Right lobe of liver (tissue), 6 donors: ENCODE data around the gene INIP. TPM values are rescaled to one million over a fixed set of nuclear protein-coding genes. Genes with fewer than 3 reads are reported as not detected.

Experiments
- ATAC-seq, 4 donors: fragments of 200-7000 bp; cut with Tn5 transposase; one replicate each; pipeline ENCODE4 v1.9.1; 2020; ENCODE audit warnings: mild to moderate bottlenecking in 4 of 4, moderate library complexity in 4 of 4
- DNase-seq, 3 donors: peaks; one replicate each; pipeline ENCODE4 v3.0.0-alpha.2; 2020
- H3K27ac ChIP-seq, 3 donors: fragments of 200-600 bp; one replicate each; pipeline ENCODE4 v1.8.0; 2022
- H3K27me3 ChIP-seq, 2 donors: fragments of 200-600 bp; one replicate each; pipeline ENCODE4 v1.8.0; 2022
- H3K36me3 ChIP-seq, 4 donors: fragments of 200-600 bp; sonication (generic) in 1 of 4; one replicate each; pipeline versions ENCODE4 v1.5.1 to v1.8.0; 2017 to 2022; ENCODE audit warnings: control low read depth in 1 of 4
- H3K4me1 ChIP-seq, 4 donors: fragments of 200-600 bp; sonication (generic) in 1 of 4; one replicate each; pipeline versions ENCODE4 v1.5.1 to v1.8.0; 2017 to 2022; ENCODE audit warnings: control low read depth in 1 of 4
- H3K4me3 ChIP-seq, 3 donors: fragments of 200-600 bp; one replicate each; pipeline ENCODE4 v1.8.0; 2022
- H3K9me3 ChIP-seq, 4 donors: fragments of 200-600 bp; sonication (generic) in 1 of 4; one replicate each; pipeline versions ENCODE4 v1.5.1 to v1.8.0; 2017 to 2022; ENCODE audit warnings: control low read depth in 1 of 4
- POLR2A ChIP-seq: fragments of 450-650 bp; IDR thresholded peaks from one replicate; pipeline ENCODE4 v1.6.1; 2017; ENCODE audit warnings: antibody characterized with exemption, mild to moderate bottlenecking
- WGBS: methylation state at CpG from one replicate; pipeline ENCODE4 v1.1.6; 2018; ENCODE audit warnings: low coverage, low lambda C conversion rate; ENCODE audit not compliant: insufficient coverage; ENCODE audit errors: missing lambda C conversion rate; 5-methylcytosine and 5-hydroxymethylcytosine counted together
- intact Hi-C, 2 donors: fragments of 100-400 bp; cut with DNase I; formaldehyde crosslinking; loops; one replicate each; pipeline versions ENCODE4 v1.11.2 to v1.14.1; 2022
- total RNA-seq, 6 experiments: library from RNA; depleted of rRNA in 2 of 6; stranded (reverse); fragments of >200 nt in 2 of 6; fragmentation: NEBNext Ultra II Directional in 3 of 6; extraction: Animal tissue kit (Norgen Biotek cat#: 25700) in 3 of 6; gene quantifications; one replicate each; pipeline versions ENCODE4 v1.1.0 to v1.2.4, GENCODE V29; 2016 to 2023
- TF ChIP-seq, protein P1 (sequence below), 4 donors: fragments of 200-600 bp in 3 of 4; fragments of 450-650 bp in 1 of 4; IDR thresholded peaks; one replicate each; pipeline versions ENCODE4 v1.5.1 to v1.8.0; 2016 to 2022; ENCODE audit warnings: antibody characterized with exemption in 4 of 4, mild to moderate bottlenecking in 2 of 4
- donor health status: DM: no; HTN: yes; CAD: no.
- donor health status: DM: no; HTN: no; CAD: no.
- donor health status: DM: no; HTN: no; CAD: no.
- donor health status: DM: no; HTN: yes; CAD: no.
- donor health status: DM: no; HTN: yes; CAD: no.

INIP gene
- total RNA-seq, 6 experiments from 2014 or later = 8.2 to 15.5 (median 11.1) TPM

DNA sequence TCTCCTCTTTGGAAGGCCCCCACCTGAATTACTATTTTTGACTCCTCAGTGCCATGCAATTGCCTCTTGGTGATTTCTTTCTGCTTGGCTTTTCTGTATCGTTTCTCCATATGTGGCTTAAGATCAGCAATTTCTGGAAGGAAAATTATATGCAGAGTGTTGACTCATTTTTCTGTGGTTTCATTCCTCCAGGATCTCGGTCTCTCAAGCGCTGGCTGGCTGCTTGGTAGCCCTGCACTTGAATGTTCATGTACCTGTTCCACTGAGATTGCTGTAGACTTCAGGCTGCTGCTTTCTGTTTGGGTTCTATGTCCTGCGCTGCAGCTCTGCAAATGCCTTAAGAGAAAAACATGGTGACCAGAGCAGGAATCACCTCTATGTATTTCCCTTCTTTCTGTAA is 77.6 kb downstream of the INIP start:
- intact Hi-C loops = no loop called here
- no peak overlapping the region for H3K4me3 ChIP-seq
- H3K27ac ChIP-seq = no peak overlapping the region
- whole genome bisulfite sequencing = 98% methylated on average over 4 of the region's 4 CpGs
- no peaks in the 10 kb centered on the region for H3K36me3 ChIP-seq
- H3K27me3 ChIP-seq = no peaks in the 10 kb centered on the region
- no peaks in the 10 kb centered on the region for H3K9me3 ChIP-seq
- DNase-seq (no peak), ATAC-seq (no peak)
- TF ChIP-seq POLR2A = no peak
- TF ChIP-seq, protein P1, sequence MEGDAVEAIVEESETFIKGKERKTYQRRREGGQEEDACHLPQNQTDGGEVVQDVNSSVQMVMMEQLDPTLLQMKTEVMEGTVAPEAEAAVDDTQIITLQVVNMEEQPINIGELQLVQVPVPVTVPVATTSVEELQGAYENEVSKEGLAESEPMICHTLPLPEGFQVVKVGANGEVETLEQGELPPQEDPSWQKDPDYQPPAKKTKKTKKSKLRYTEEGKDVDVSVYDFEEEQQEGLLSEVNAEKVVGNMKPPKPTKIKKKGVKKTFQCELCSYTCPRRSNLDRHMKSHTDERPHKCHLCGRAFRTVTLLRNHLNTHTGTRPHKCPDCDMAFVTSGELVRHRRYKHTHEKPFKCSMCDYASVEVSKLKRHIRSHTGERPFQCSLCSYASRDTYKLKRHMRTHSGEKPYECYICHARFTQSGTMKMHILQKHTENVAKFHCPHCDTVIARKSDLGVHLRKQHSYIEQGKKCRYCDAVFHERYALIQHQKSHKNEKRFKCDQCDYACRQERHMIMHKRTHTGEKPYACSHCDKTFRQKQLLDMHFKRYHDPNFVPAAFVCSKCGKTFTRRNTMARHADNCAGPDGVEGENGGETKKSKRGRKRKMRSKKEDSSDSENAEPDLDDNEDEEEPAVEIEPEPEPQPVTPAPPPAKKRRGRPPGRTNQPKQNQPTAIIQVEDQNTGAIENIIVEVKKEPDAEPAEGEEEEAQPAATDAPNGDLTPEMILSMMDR (IDR thresholded peaks at IDR 0.05) = no peak
- no peaks in the 10 kb centered on the region for H3K4me1 ChIP-seq

Other genes with a start within 250 kb of the INIP start
- 1 to 10 TPM; 5.7 to 8.1 (median 7.0) TPM for gene KIAA1958, start 231.3 kb downstream of the INIP start, total RNA-seq
- gene SNX30, start 32.6 kb upstream of the INIP start, total RNA-seq = 1 to 10 TPM; 5.2 to 9.0 (median 7.5) TPM
- gene SLC46A2, start 172.8 kb upstream of the INIP start, total RNA-seq = under 1 TPM in 3 of 6 experiments, not detected in 3; 0.18 to 0.50 (median 0.25) TPM